OCI-LY1 (cell line): ENCODE measurements around the gene POLR2L.

Experiments used
- H2AFZ ChIP-seq: fragments of 200-600 bp; sonication (generic), shearing (Covaris generic); 2 replicates; pipeline ENCODE4 v1.6.0; 2014; ENCODE audit warnings: antibody characterized with exemption, mild to moderate bottlenecking, low read length
- H3F3A ChIP-seq: fragments of 200-600 bp; sonication (generic), shearing (Covaris generic); 2 replicates; pipeline ENCODE4 v1.6.0; 2014; ENCODE audit warnings: mild to moderate bottlenecking, antibody characterized with exemption, low read length, moderate library complexity; ENCODE audit not compliant: insufficient read depth
- H3K27ac ChIP-seq: fragments of 200-600 bp; sonication (generic); 2 replicates; pipeline ENCODE4 v1.5.1; 2014; ENCODE audit warnings: low read length, mixed run types, mild to moderate bottlenecking, low read depth; ENCODE audit not compliant: poor library complexity, severe bottlenecking
- H3K27me3 ChIP-seq: fragments of 200-600 bp; sonication (generic); 2 replicates; pipeline ENCODE4 v1.6.0; 2014; ENCODE audit warnings: antibody characterized with exemption, mild to moderate bottlenecking, low read length, moderate library complexity; ENCODE audit not compliant: insufficient read depth
- H3K36me3 ChIP-seq: fragments of 200-600 bp; sonication (generic); 2 replicates; pipeline ENCODE4 v1.6.1; 2014; ENCODE audit warnings: mild to moderate bottlenecking, antibody characterized with exemption, low read length, moderate library complexity, mixed read lengths; ENCODE audit not compliant: insufficient read depth
- H3K4me1 ChIP-seq: fragments of 200-600 bp; sonication (generic); 2 replicates; pipeline ENCODE4 v1.5.1; 2014; ENCODE audit warnings: mild to moderate bottlenecking, low read length, moderate library complexity; ENCODE audit not compliant: insufficient read depth, severe bottlenecking
- H3K4me2 ChIP-seq: fragments of 200-600 bp; sonication (generic), shearing (Covaris generic); 2 replicates; pipeline ENCODE4 v1.6.1; 2014; ENCODE audit warnings: low read length
- H3K4me3 ChIP-seq: fragments of 200-600 bp; sonication (generic); 2 replicates; pipeline ENCODE4 v1.5.1; 2014; ENCODE audit warnings: low read length, low read depth, mild to moderate bottlenecking, mixed read lengths; ENCODE audit not compliant: poor library complexity, severe bottlenecking
- H3K79me2 ChIP-seq: fragments of 200-600 bp; shearing (Covaris generic); 2 replicates; pipeline ENCODE4 v1.6.1; 2016; ENCODE audit warnings: mixed run types, low read length, mixed read lengths; ENCODE audit not compliant: insufficient read depth
- H3K9ac ChIP-seq: fragments of 200-600 bp; sonication (generic), shearing (Covaris generic); 2 replicates; pipeline ENCODE4 v1.6.1; 2014; ENCODE audit warnings: mild to moderate bottlenecking, low read length, mixed read lengths
- H3K9me2 ChIP-seq: fragments of 200-600 bp; sonication (generic), shearing (Covaris generic); 2 replicates; pipeline ENCODE4 v1.6.1; 2014; ENCODE audit warnings: low read depth, mild to moderate bottlenecking, low read length, mixed read lengths
- H3K9me3 ChIP-seq: fragments of 200-600 bp; shearing (Covaris generic); 2 replicates; pipeline ENCODE4 v1.6.1; 2014; ENCODE audit warnings: low read length, mixed read lengths
- H4K20me1 ChIP-seq: fragments of 200-600 bp; sonication (generic), shearing (Covaris generic); 2 replicates; pipeline ENCODE4 v1.6.0; 2016; ENCODE audit warnings: mild to moderate bottlenecking, low read length; ENCODE audit not compliant: insufficient read depth
- CTCF ChIP-seq: fragments of 200-600 bp; sonication (generic), shearing (Covaris generic); IDR thresholded peaks from 2 replicates; pipeline ENCODE4 v1.5.1; 2017; ENCODE audit warnings: mild to moderate bottlenecking, antibody characterized with exemption, low read length, moderate library complexity, mixed read lengths
- EZH2 ChIP-seq: fragments of 200-600 bp; sonication (generic), shearing (Covaris generic); IDR thresholded peaks from 2 replicates; pipeline ENCODE4 v1.8.0; 2017; ENCODE audit warnings: borderline replicate concordance, mixed run types, mild to moderate bottlenecking, antibody characterized with exemption, low read length, moderate library complexity, mixed read lengths

POLR2L gene

GRCh38 chr11:811446-812245 is 30.7 kb downstream of the POLR2L start:
- Histone ChIP-seq H3K9me3 (no peaks in the 10 kb centered on the region), H3K9me2 (no peaks in the 10 kb centered on the region), H3K9ac (peak overlapping the region; percentile 91), H3F3A (no peaks in the 10 kb centered on the region; the same call in 1 of the 2 replicates), H3K79me2 (peaks cover 15% of the 10 kb centered on the region), H3K36me3 (peaks cover 57% of the 10 kb centered on the region), H3K4me1 (peaks cover 30% of the 10 kb centered on the region), H3K27ac (peak overlapping the region; percentile 59), H3K27me3 (no peaks in the 10 kb centered on the region), H3K4me3 (peak overlapping the region; percentile 83), H2AFZ (no peak overlapping the region), H3K4me2 (peak overlapping the region; percentile 88), H4K20me1 (no peaks in the 10 kb centered on the region)
- TF ChIP-seq EZH2 (no peak), CTCF (peak; percentile 14; the same call in 1 of the 2 replicates)

GRCh38 chr11:810040-810567 is 32.2 kb downstream of the POLR2L start:
- Histone ChIP-seq H3K27ac (peak overlapping the region; percentile 59), H3K9me3 (no peaks in the 10 kb centered on the region), H3F3A (no peaks in the 10 kb centered on the region; the same call in 1 of the 2 replicates), H2AFZ (no peak overlapping the region), H3K9ac (peak overlapping the region; percentile 91), H3K36me3 (peaks cover 45% of the 10 kb centered on the region), H3K4me2 (peak overlapping the region; percentile 88), H3K9me2 (no peaks in the 10 kb centered on the region), H4K20me1 (no peaks in the 10 kb centered on the region), H3K4me3 (peak overlapping the region; percentile 83), H3K79me2 (peaks cover 15% of the 10 kb centered on the region), H3K4me1 (peaks cover 41% of the 10 kb centered on the region), H3K27me3 (no peaks in the 10 kb centered on the region)
- TF ChIP-seq EZH2 (no peak), CTCF (no peak)

GRCh38 chr11:809287-810039 is 32.9 kb downstream of the POLR2L start, which contains the start of gene RPLP2:
RPLP2 (plus strand) TSS chr11:809967; CDS start chr11:810235, 268 bp downstream.
- H3K4me1 ChIP-seq = peaks cover 45% of the 10 kb centered on the region
- no peaks in the 10 kb centered on the region; the same call in 1 of the 2 replicates for H3F3A ChIP-seq
- H3K9me3 ChIP-seq = no peaks in the 10 kb centered on the region

More at GRCh38 chr11:809287-810039, 32.9 kb downstream of the POLR2L start, which contains the start of gene RPLP2:
- Histone ChIP-seq H3K9ac (peak within 1 kb of the TSS; percentile 91), H3K36me3 (peaks cover 41% of the 10 kb centered on the region), H2AFZ (no peak within 1 kb of the TSS), H3K27me3 (no peaks in the 10 kb centered on the region), H3K4me2 (peak within 1 kb of the TSS; percentile 88), H3K27ac (peak within 1 kb of the TSS; percentile 89), H3K79me2 (peaks cover 15% of the 10 kb centered on the region), H3K4me3 (peak within 1 kb of the TSS; percentile 83), H4K20me1 (no peaks in the 10 kb centered on the region), H3K9me2 (no peaks in the 10 kb centered on the region)
- TF ChIP-seq EZH2 (no peak), CTCF (no peak)
